GM18505 (cell line): Measurements from ENCODE around the gene PLET1.
A peak's percentile ranks its signal among the peaks of the same experiment; 100 is the strongest.

ENCODE experiments used
- ATAC-seq: cut with Tn5 transposase; IDR thresholded peaks from one replicate; pipeline ENCODE4 v1.9.1; 2021; ENCODE audit not compliant: unreplicated experiment
- POLR2A ChIP-seq: IDR thresholded peaks from 4 replicates; pipeline ENCODE4 v1.6.1; 2011; ENCODE audit warnings: borderline replicate concordance; ENCODE audit not compliant: insufficient read depth, insufficient read length; ENCODE audit errors: extremely low read depth

The PLET1 gene

DNA sequence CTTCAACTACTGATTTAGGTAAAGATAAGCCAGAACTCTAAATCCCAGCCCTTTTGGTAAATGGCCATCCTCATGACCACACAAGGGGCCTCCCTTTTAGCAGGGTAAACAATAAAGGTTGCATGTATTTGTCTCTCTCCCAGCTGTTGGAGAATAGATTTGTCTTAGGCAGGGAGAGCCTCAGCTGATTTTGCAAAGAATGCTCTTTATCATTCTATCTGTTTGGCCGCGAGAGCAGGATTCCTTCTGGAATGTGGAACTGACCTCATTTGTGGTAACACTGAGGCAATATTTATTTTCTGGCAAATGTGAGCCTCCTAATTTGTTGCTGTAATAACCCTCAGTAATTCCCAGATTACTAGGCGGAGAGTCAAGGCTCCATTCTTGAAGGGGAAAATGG lies 19.2 kb downstream of the PLET1 start:
- TF ChIP-seq POLR2A: no peak
- ATAC-seq: no peak

DNA sequence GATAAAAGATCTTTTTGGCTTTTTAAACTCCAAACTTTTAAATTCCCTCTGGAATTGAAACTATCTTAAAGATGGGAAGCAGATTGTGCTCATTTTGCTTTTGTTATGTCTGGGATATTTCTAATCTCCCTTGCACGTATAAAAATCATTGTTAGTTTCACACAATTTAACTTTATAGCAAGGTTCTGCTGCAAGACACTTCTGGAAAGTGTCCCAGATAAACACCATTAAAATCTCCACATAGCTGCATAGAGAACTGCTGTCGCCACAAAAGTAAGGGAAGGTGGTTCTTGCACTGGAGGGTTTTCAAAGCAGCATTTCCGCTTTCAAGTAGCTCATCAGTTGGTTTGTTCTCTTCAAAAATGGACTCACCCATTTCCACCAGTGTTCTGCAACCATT lies 22.6 kb downstream of the PLET1 start:
- TF ChIP-seq POLR2A: no peak
- no peak for ATAC-seq

DNA sequence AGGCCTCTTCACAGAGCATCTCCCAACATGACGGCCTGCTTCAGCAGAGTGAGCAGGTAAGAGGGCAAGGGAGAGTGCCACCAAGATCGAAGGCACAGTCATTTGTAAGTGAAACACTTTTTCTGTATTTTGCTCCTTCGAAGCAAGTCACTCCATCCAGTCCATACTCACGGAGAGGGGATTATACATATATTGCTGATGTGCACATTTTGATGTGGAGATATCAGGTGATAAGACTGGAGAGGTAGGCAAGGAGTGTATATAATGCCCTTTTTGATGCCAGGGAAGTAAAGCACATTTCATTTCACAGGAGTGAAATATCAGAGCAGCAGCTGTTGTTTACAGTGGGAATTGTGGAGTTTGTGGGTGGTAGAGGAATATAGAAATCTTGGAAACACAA lies 23.2 kb downstream of the PLET1 start:
- ATAC-seq: no peak
- TF ChIP-seq POLR2A: no peak

DNA sequence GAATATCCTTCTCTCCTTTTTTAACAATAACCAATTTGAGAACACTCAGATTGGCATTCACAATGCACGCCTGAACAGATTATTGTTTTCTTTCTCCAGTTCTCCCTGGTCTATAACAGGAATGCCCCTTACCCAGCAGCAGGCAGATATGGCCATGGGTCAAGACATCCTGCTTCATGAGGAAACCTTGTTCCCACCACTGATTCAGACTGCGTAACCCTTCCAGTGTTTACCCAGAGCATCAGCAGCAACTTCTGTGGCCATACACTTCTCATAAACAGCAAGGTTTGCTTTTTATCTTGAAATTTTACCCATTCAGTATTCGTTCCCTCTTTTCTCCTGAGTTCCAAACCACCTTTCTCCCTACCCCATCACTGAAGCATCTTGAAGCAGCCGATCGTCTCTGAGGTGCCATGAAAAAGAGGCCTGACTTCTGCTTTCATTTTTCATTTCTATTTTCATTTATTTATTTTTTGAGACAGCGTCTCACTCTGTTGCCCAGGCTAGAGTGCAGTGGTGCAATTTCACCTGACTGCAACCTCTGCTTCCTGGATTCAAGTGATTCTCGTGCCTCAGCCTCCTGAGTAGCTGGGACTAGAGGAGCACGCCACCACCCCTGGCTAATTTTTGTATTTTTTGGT lies 24.8 kb downstream of the PLET1 start:
- no peak for TF ChIP-seq POLR2A
- ATAC-seq: no peak

DNA sequence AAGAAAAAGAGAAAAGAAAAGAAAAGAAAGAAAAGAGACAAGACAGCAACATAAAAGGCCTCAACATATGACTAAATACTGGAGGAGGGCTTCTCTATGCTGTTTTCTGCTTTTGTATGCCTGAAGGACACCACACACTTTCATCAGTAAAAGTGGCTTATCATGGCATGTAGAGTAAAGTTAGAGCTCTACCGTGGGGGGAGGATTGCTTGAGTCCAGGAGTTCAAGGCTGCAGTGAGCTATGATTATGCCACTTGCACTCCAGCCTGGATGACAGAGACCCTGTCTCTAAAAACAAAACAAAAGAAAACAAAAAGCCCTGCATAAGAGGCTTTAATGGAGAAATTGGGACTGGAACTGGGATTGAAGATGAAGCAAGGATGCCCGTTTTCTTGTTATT lies 28.7 kb downstream of the PLET1 start:
- no peak for TF ChIP-seq POLR2A
- ATAC-seq: no peak

DNA sequence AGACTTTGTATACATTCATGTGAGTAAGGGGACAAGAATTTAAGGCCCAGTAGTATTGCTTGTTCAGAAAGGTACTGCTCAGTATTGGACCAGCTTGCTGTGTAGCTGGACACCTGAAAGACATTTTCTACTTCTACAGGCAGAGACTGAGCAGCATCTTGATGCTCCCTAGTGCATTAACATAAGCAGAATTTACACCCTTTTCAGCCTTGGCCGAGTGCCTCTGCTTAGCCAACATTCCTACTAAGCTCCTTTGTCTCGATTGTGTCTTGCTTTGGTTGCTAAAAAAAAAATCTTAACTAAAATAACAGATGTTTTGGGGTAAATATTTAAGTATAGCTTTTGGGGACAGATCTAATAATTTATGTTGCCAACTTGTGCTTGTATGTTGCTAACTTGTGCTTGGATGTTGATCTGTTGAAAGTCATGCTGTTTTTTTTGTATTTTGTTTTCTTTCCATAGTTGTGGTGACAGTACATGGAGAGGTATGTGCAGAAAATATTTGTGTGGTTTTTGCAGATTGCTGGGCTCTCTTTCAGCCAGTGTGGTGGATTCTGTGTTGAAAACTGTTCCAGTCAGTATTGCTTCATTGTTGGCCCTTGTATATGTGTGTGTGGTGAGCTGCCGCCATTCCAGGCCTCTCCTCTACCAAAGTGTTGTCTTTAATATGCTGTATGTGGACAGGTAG lies 30.8 kb downstream of the PLET1 start:
- ATAC-seq: no peak
- no peak for TF ChIP-seq POLR2A

DNA sequence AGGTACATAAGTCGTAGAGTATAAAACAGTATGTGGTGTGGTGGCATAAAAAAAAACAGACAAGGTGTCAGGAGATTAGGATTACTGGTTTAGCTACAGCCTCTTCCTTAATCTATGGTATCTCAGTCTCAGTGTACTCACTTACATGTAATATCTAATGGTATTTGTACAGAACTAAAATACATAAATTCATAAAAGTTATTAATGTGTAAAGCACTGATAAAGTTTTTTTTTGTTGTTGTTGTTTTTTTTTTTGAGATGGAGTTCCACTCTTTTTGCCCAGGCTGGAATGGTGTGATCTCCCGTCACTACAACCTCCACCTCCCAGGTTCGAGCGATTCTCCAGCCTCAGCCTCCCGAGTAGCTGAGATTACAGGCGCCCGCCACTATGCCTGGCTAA lies 31.5 kb downstream of the PLET1 start:
- no peak for TF ChIP-seq POLR2A
- no peak for ATAC-seq

DNA sequence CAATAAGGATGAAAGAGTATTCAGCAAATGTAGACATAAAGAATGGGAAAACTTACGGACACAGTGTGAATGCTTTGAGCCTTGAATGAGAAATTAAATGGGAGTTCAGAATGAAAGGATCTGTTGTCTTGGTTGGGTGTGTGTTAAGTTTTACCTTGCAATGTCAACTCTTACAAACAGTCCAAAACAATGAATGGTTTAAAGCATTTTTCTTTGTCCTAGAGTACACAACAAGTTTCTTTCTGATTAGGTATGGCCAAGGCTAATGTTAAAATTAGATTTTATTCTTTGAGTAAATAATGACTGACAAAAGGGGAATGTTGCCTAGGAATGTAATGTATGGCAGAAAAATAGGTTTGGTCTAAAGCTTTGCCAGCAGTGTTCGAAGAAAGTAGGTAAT lies 32.0 kb downstream of the PLET1 start:
- ATAC-seq: no peak
- TF ChIP-seq POLR2A: no peak

DNA sequence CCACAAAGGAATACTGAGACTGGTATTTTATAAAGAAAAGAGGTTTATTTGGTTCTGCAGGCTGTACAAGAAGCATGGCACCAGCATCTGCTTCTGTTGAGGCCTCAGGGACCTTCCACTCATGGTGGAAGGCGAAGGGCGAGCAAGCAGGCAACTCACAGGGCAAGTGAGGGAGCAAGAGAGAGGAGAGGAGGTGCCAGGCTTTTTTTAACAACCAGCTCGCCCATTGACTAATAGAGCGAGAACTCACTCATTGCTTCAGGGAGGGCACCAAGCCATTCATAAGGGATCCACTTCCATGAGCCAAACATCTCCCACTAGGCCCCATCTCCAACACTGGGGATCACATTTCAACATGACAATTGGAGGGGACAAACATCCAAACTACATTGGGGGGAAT lies 33.2 kb downstream of the PLET1 start:
- ATAC-seq: no peak
- no peak for TF ChIP-seq POLR2A

DNA sequence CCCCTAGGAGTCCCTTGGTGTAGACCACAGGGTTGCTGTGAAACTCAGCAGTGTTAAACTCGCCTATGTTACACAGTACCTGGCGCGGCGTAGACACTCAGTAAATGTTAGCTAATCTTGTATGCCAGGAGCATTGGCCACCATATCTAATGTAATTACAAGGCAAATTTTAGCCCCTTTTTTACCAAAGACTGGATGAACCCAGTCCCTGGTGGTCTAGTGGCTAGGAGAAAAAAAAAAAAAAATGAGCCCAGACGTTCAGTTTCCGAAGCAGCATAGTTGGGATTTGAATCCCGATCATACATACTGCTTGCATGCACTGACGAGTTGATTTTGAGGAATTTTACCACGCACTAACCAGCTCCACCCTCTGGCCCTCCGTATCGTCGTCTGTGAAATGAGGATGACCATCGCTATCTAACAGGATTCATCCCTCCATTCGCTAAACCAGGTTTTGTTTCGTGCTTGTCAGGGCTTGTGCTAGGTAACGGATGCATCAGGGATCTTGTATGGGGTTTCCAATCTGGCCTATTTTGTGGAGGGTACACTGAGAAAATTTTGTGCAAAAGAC lies 33.7 kb downstream of the PLET1 start:
- ATAC-seq: peak; percentile 48
- no peak for TF ChIP-seq POLR2A

DNA sequence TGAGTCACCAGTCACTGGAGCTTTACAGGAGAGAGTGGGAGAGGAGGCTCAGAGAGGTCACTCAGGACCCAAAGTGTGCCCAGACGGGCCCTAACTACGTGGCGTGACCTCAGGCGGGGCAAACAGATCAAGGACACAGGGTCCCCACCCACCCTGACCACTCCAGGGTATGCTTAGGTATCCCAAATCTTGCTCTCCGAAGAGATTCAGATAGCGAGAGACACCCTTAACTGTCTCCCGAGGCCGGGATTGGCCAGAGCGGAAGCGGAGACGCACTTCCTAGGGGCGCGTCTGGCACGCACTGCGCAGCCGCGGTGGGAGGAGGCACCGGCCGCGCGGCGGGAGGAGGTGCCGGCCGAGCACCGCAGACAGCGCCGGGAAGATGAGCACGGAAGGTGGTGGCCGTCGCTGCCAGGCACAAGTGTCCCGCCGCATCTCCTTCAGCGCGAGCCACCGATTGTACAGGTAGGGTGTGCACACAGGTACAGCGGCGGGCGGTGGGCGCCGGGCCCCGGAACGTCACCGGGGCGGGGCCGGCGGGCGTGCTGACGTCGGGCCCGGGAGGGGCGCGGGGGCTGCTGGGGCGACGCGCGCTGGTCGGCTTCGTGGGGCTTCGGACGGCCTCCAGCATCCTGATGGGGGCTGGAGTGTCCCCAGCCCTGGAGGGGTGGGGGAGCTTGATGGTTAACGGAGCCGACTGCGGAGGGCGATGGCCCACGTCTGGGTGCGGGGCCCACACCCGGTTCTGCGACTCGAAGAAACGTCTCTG lies 34.4 kb downstream of the PLET1 start, which contains the start of gene PTS:
Gene PTS, plus strand, starts transcription at position 367 of the 769 bp plus-strand sequence. Its CDS starts 16 bp downstream, at position 383.
- TF ChIP-seq POLR2A: peak; percentile 98
- ATAC-seq: peak; percentile 94

DNA sequence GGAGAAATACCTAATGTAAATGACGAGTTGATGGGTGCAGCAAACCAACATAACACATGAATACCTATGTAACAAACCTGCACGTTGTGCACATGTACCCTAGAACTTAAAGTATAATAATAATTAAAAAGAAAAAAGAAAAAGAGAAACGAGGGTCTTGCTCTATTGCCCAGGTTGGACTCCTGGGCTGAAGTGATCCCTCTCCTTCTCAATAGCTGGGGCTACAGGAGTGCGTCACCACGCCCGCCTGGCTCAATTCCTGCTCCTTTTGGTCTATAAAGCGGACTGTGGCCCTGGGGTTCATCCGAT lies 35.0 kb downstream of the PLET1 start:
- no peak for ATAC-seq

DNA sequence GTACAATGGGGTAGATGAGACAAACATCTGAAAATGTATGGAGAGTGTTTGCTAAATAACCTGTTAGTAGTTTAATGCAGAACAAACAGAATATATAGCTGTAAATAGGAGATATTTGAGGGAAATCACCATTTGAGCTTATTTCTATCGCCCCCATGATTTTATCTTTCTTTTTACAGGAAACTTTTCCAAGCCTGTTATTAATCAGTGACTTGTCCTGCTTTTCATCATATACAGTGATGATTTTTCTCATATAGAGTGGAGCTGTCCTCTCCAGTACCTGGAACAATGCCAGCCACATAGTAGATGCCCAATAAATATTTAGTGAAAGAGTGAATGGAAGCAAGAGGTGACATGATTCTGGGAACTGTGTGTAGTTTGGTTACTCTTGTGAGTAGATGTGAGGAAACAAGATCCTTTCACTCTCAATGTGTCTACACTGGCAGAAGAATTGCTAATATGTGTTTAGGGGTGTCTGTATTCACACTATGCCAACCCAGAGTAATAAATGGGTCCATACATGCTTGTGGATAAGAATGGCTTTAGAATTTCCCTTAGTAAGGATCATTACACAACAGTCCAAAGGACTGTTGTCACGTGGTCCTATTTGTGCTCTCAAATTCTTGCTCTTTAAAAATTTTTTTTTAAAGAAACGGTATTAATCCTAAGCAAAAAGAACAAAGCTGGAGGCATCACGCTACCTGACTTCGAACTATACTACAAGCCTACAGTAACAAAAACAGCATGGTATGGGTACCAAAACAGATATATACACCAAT lies 36.7 kb downstream of the PLET1 start:
- no peak for ATAC-seq
- TF ChIP-seq POLR2A: no peak

More for the DNA sequence above, 35.0 kb downstream of the PLET1 start:
- no peak for TF ChIP-seq POLR2A

DNA sequence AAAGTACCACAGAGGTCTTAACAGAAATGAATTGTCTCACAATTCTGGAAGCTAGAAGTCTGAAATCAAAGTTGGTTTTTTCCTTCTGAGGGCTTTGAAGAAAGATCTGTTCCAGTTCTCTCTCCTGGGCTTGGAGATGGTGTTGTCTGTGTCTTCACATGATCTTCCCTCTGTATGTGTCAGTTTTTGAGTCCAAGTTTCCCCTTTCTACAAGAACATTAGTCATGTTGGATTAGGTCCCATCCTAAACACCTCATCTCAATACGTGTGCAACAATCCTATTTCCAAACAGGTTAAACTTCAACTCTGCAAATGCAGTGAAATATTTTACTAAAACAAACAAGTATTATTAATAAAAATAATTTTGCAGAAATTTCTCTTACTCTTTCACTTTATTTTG lies 37.5 kb downstream of the PLET1 start:
- no peak for TF ChIP-seq POLR2A
- ATAC-seq: no peak

DNA sequence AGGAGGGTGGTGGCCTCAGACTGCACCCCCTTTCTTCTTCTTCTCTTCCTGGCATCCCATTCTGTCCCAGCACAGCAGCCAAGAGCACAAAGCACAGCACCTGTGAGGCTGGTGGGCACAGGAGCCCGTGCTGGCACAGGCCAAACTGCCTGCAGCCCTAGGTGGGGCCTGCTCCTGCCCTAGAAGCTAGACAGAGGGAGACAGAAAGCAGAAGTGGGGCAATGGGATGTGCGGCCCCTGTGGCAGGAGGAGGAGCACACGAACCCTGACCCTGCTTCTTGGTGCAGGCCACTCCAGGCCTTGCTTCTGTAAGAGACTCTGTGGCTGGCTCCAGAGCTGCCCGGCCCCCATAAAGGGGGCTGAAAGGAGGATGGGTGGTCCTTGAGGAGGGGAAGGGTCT lies 38.4 kb downstream of the PLET1 start:
- ATAC-seq: no peak
- no peak for TF ChIP-seq POLR2A
